Naive B cell (primary cell): ENCODE measurements around the gene MMS19. TPM values are rescaled to one million over a fixed set of nuclear protein-coding genes. Genes with fewer than 3 reads are reported as not detected.
A peak's percentile ranks its signal among the peaks of the same experiment; 100 is the strongest.
"Not testable (repeated sequence)": the region's sequence is repeated elsewhere in the genome, so short reads cannot be mapped to it uniquely, and the experiment has no call there.

ENCODE experiments used
- ATAC-seq, 2 donors: fragments of 150-1000 bp; cut with Tn5 transposase; 2 replicates each; pipeline ENCODE4 v1.10.0; 2021; ENCODE audit warnings: low read depth in 2 of 2, mild to moderate bottlenecking in 2 of 2, moderate library complexity in 2 of 2
- DNase-seq: peaks from one replicate; pipeline ENCODE4 v3.0.0; 2022
- H3K27ac Mint-ChIP-seq, 6 donors: one replicate each; pipeline ENCODE4 v1.8.0; 2020 to 2022; ENCODE audit warnings: mild to moderate bottlenecking in 6 of 6, mixed read lengths in 6 of 6, moderate library complexity in 5 of 6, inconsistent platforms in 2 of 6
- H3K27me3 Mint-ChIP-seq, 3 donors: one replicate each; pipeline ENCODE4 v1.8.0; 2021 to 2022; ENCODE audit warnings: mixed read lengths in 3 of 3, mild to moderate bottlenecking in 1 of 3
- H3K36me3 Mint-ChIP-seq, 2 donors: one replicate each; pipeline ENCODE4 v1.8.0; 2020 to 2022; ENCODE audit warnings: mixed read lengths in 2 of 2, inconsistent platforms in 1 of 2, mild to moderate bottlenecking in 1 of 2
- H3K4me1 Mint-ChIP-seq, 3 donors: one replicate each; pipeline ENCODE4 v1.8.0; 2020 to 2022; ENCODE audit warnings: mixed read lengths in 3 of 3, inconsistent platforms in 1 of 3, mild to moderate bottlenecking in 1 of 3, moderate library complexity in 1 of 3
- H3K4me3 Mint-ChIP-seq, 8 donors: one replicate each; pipeline ENCODE4 v1.8.0; 2020 to 2022; ENCODE audit warnings: mild to moderate bottlenecking in 8 of 8, mixed read lengths in 8 of 8, moderate library complexity in 8 of 8, inconsistent platforms in 2 of 8
- H3K9me3 Mint-ChIP-seq, 7 donors: one replicate each; pipeline ENCODE4 v1.8.0; 2020 to 2022; ENCODE audit warnings: mixed read lengths in 7 of 7, mild to moderate bottlenecking in 5 of 7, inconsistent platforms in 2 of 7, moderate library complexity in 1 of 7
- polyA plus RNA-seq, 6 donors: library from polyadenylated mRNA; unstranded; fragments of 300-500 nt; fragmentation: Illumina TruSeq; gene quantifications; one replicate each; pipeline ENCODE4 v1.2.3, GENCODE V29; 2021; ENCODE audit warnings: low read depth in 6 of 6

Gene MMS19
- polyA plus RNA-seq, 6 donors from 2014 or later, result 22.5 to 44.3 (median 26.6) TPM

- Mint-ChIP-seq H3K27ac (peak overlapping the region in 1 of 6 donors; percentile 7), H3K36me3 (no peaks in the 10 kb centered on the region), H3K4me1 (no peaks in the 10 kb centered on the region), H3K9me3 (no peaks in the 10 kb centered on the region), H3K4me3 (no peak overlapping the region), H3K27me3 (no peaks in the 10 kb centered on the region)
- no peak for DNase-seq
- ATAC-seq, result no peak
Observed at GRCh38 chr10:97435211-97435610, 63.0 kb downstream of the MMS19 start.

DNA sequence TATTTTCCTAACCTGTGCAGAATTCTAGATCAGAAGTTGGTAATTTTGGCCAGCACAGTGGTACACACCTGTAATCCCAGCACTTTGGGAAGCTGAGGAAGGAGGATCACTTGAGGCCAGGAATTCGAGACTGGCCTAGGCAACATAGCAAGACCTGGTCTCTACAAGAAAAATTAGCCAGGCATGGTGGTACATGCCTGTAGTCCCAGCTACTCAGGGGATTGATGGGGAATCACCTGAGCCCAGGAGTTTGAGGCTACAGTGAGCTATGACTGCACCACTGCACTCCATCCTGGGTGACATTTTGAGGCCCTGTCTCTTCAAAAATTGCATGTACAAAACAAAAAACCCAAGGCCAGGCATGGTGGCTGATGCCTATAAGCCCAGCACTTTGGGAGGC is 63.7 kb downstream of the MMS19 start:
- no peak for ATAC-seq
- H3K36me3 Mint-ChIP-seq, result no peaks in the 10 kb centered on the region
- DNase-seq, result no peak
- H3K4me3 Mint-ChIP-seq, result no peak overlapping the region
- no peaks in the 10 kb centered on the region for H3K4me1 Mint-ChIP-seq
- no peaks in the 10 kb centered on the region for H3K9me3 Mint-ChIP-seq
- H3K27me3 Mint-ChIP-seq, result no peaks in the 10 kb centered on the region
- peak overlapping the region in 1 of 6 donors; percentile 62 for H3K27ac Mint-ChIP-seq

GRCh38 chr10:97434055-97434454 is 64.2 kb downstream of the MMS19 start:
- no peaks in the 10 kb centered on the region for H3K9me3 Mint-ChIP-seq
- H3K4me1 Mint-ChIP-seq, result peaks cover 0 to 2% (median 0%) of the 10 kb centered on the region in 3 donors
- H3K27ac Mint-ChIP-seq, result no peak overlapping the region
- H3K36me3 Mint-ChIP-seq, result no peaks in the 10 kb centered on the region
- DNase-seq, result no peak
- no peaks in the 10 kb centered on the region for H3K27me3 Mint-ChIP-seq
- no peak for ATAC-seq
- H3K4me3 Mint-ChIP-seq, result no peak overlapping the region

- peak overlapping the region in 2 of 8 donors; percentile 25 to 33 for H3K4me3 Mint-ChIP-seq
- no peaks in the 10 kb centered on the region for H3K27me3 Mint-ChIP-seq
- H3K27ac Mint-ChIP-seq, result no peak overlapping the region
- H3K36me3 Mint-ChIP-seq, result no peaks in the 10 kb centered on the region
- peaks cover 14 to 31% (median 16%) of the 10 kb centered on the region in 3 donors for H3K4me1 Mint-ChIP-seq
- no peaks in the 10 kb centered on the region for H3K9me3 Mint-ChIP-seq
- ATAC-seq (no peak), DNase-seq (no peak)
Observed at GRCh38 chr10:97428572-97428981, 69.6 kb downstream of the MMS19 start.

- DNase-seq, result no peak
- Mint-ChIP-seq H3K4me1 (peaks cover 16 to 31% (median 18%) of the 10 kb centered on the region in 3 donors), H3K9me3 (no peaks in the 10 kb centered on the region), H3K27ac (peak overlapping the region in 1 of 6 donors; percentile 91), H3K4me3 (peak overlapping the region; percentile 19 to 95 (median 90)), H3K27me3 (no peaks in the 10 kb centered on the region), H3K36me3 (no peaks in the 10 kb centered on the region)
- no peak for ATAC-seq
Observed at GRCh38 chr10:97427571-97428179, 70.5 kb downstream of the MMS19 start.

GRCh38 chr10:97426776-97427570 is 71.2 kb downstream of the MMS19 start:
- ATAC-seq, result no peak
- peak overlapping the region in 5 of 6 donors; percentile 7 to 97 (median 91) for H3K27ac Mint-ChIP-seq
- H3K9me3 Mint-ChIP-seq, result no peaks in the 10 kb centered on the region
- DNase-seq, result no peak
- H3K4me1 Mint-ChIP-seq, result peaks cover 16 to 31% (median 18%) of the 10 kb centered on the region in 3 donors
- H3K27me3 Mint-ChIP-seq, result no peaks in the 10 kb centered on the region
- peak overlapping the region; percentile 87 to 97 (median 93) for H3K4me3 Mint-ChIP-seq
- H3K36me3 Mint-ChIP-seq, result no peaks in the 10 kb centered on the region

DNA sequence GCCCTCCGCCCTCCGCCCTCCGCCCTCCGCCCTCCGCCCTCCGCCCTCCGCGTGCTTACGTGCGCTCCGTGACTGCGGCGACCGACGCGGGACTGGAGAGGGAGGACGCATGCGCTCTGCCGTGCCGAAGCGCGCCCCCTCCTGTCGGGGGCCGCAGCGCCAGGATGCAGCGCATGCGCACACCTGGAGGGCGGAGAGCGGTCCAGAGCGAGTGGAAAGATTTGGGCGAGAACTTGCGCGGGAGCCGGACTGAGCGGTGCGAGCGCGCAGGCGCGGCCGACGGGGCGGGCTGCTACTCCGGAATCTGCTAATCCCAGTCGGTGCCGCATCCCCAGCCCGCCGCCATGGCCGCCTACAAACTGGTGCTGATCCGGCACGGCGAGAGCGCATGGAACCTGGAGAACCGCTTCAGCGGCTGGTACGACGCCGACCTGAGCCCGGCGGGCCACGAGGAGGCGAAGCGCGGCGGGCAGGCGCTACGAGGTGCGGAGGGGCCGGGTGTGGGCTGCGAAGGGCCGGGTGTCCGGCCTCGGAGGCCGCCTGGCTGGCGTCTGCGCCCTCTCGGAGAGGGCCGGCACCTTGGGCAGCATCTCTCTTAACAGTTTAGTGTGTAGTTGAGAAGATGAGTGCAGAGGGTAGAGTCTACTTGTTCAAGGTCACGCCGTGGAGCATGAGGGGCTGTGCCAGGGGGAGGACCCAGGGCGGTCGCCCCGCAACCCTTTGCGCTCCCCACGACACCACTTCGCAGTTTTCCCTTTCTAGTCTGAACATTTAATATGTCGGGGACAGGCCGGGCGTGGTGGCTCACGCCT is 72.1 kb downstream of the MMS19 start, which contains the start of gene PGAM1:
PGAM1 (plus strand) TSS at position 228 of the 812 bp plus-strand sequence; CDS start at position 345, 117 bp downstream.
- peaks cover 16 to 31% (median 18%) of the 10 kb centered on the region in 3 donors for H3K4me1 Mint-ChIP-seq
- peak; percentile 87 for ATAC-seq

DNA sequence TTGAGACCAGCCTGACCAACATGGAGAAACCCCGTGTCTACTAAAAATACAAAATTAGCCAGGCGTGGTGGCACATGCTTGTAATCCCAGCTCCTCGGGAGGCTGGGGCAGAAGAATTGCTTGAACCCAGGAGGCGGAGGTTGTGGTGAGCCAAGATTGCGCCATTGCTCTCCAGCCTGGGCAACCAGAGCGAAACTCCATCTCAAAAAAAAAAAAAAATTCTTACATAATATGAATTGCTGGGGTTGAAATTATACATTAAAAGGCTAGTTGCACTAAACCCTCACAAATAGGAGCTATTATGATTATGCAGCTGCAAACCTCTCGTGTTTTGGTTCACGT is 74.5 kb downstream of the MMS19 start:
- H3K27me3 Mint-ChIP-seq, H3K9me3 Mint-ChIP-seq, ATAC-seq, DNase-seq, H3K36me3 Mint-ChIP-seq: not testable (repeated sequence)
- Mint-ChIP-seq H3K27ac (peak overlapping the region in 2 of 6 donors; percentile 36 to 91), H3K4me1 (peaks cover 22 to 38% (median 29%) of the 10 kb centered on the region in 3 donors), H3K4me3 (peak overlapping the region in 2 of 8 donors; percentile 63 to 92)

More for the DNA sequence above, 72.1 kb downstream of the MMS19 start, which contains the start of gene PGAM1:
- H3K36me3 Mint-ChIP-seq, result no peaks in the 10 kb centered on the region
- peak; percentile 97 for DNase-seq
- H3K4me3 Mint-ChIP-seq, result peak within 1 kb of the TSS; percentile 87 to 97 (median 93)
- no peaks in the 10 kb centered on the region for H3K9me3 Mint-ChIP-seq
- H3K27me3 Mint-ChIP-seq, result no peaks in the 10 kb centered on the region
- peak within 1 kb of the TSS; percentile 76 to 98 (median 94) for H3K27ac Mint-ChIP-seq

DNA sequence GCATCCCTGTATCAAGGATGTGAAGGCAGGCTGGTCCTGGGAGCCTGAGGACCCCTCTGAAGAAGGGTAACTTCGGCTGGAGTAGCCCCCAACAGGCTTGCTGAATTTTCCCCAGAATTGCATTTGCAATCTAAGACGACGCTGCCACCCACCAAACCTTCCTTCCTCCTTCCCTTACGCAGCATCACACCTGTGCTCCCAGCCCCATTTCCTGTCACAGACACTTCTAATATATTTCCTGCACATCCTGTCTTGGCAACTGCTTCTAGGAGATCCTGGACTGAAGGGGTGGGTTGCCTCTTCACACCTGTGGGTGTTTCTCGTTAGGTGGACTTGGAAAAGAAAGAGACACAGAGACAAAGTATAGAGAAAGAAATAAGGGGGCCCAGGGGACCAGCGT is 81.7 kb downstream of the MMS19 start:
- Mint-ChIP-seq H3K4me3 (peak overlapping the region in 1 of 8 donors; percentile 24), H3K27me3 (no peaks in the 10 kb centered on the region), H3K27ac (peak overlapping the region in 5 of 6 donors; percentile 5 to 75 (median 31)), H3K36me3 (no peaks in the 10 kb centered on the region), H3K4me1 (peaks cover 26 to 30% (median 28%) of the 10 kb centered on the region in 3 donors), H3K9me3 (no peaks in the 10 kb centered on the region)
- DNase-seq, result no peak
- no peak for ATAC-seq

GRCh38 chr10:97412891-97413304 is 85.3 kb downstream of the MMS19 start:
- H3K4me1 Mint-ChIP-seq, result peaks cover 12 to 15% (median 14%) of the 10 kb centered on the region in 3 donors
- no peaks in the 10 kb centered on the region for H3K36me3 Mint-ChIP-seq
- ATAC-seq (no peak), DNase-seq (no peak)
- no peaks in the 10 kb centered on the region for H3K27me3 Mint-ChIP-seq
- H3K9me3 Mint-ChIP-seq, result no peaks in the 10 kb centered on the region
- peak overlapping the region in 1 of 6 donors; percentile 82 for H3K27ac Mint-ChIP-seq
- H3K4me3 Mint-ChIP-seq, result no peak overlapping the region

GRCh38 chr10:97411406-97411805 is 86.8 kb downstream of the MMS19 start:
- Mint-ChIP-seq H3K36me3 (no peaks in the 10 kb centered on the region), H3K4me3 (no peak overlapping the region), H3K27me3 (no peaks in the 10 kb centered on the region), H3K9me3 (no peaks in the 10 kb centered on the region), H3K4me1 (peaks cover 7 to 17% (median 14%) of the 10 kb centered on the region in 3 donors), H3K27ac (no peak overlapping the region)
- ATAC-seq (no peak), DNase-seq (no peak)

GRCh38 chr10:97408496-97408992 is 89.7 kb downstream of the MMS19 start:
- ATAC-seq (no peak), DNase-seq (no peak)
- Mint-ChIP-seq H3K4me3 (no peak overlapping the region), H3K36me3 (no peaks in the 10 kb centered on the region), H3K27me3 (no peaks in the 10 kb centered on the region), H3K4me1 (peaks cover 6 to 12% (median 12%) of the 10 kb centered on the region in 3 donors), H3K9me3 (no peaks in the 10 kb centered on the region), H3K27ac (no peak overlapping the region)
